Smooth muscle cell (in vitro differentiated cells): ENCODE measurements around the gene SPACA4. TPM values are rescaled to one million over a fixed set of nuclear protein-coding genes. Genes with fewer than 3 reads are reported as not detected.

Experiments
- DNase-seq: peaks from one replicate; lab custom pipeline; 2025; ENCODE audit not compliant: unreplicated experiment; lab: John Stamatoyannopoulos, UW
- H2AFZ ChIP-seq: fragments of 200-600 bp; sonication (generic); 2 replicates; pipeline ENCODE4 v1.6.0; 2016; ENCODE audit warnings: antibody characterized with exemption, low read depth, mild to moderate bottlenecking
- H3F3A ChIP-seq: fragments of 200-600 bp; sonication (generic); 2 replicates; pipeline ENCODE4 v1.6.0; 2017; ENCODE audit warnings: antibody characterized with exemption, low read depth
- H3K27ac ChIP-seq: fragments of 200-600 bp; sonication (generic); 2 replicates; pipeline ENCODE4 v1.5.1; 2016; ENCODE audit warnings: low read depth, mild to moderate bottlenecking
- H3K27me3 ChIP-seq: fragments of 200-600 bp; sonication (generic); 2 replicates; pipeline ENCODE4 v1.6.1; 2016; ENCODE audit warnings: low read depth, mild to moderate bottlenecking
- H3K36me3 ChIP-seq: fragments of 200-600 bp; sonication (generic); 2 replicates; pipeline ENCODE4 v1.5.1; 2016; ENCODE audit warnings: low read depth
- H3K4me1 ChIP-seq: fragments of 200-600 bp; sonication (generic); 2 replicates; pipeline ENCODE4 v1.5.1; 2016; ENCODE audit warnings: low read depth
- H3K4me2 ChIP-seq: fragments of 200-600 bp; sonication (generic); 2 replicates; pipeline ENCODE4 v1.6.0; 2016; ENCODE audit warnings: mild to moderate bottlenecking
- H3K4me3 ChIP-seq: fragments of 200-600 bp; sonication (generic); 2 replicates; pipeline ENCODE4 v1.5.1; 2016; ENCODE audit warnings: mild to moderate bottlenecking
- H3K79me2 ChIP-seq: fragments of 200-600 bp; sonication (generic); 2 replicates; pipeline ENCODE4 v1.6.0; 2016; ENCODE audit warnings: low read depth, mild to moderate bottlenecking
- H3K9ac ChIP-seq: fragments of 200-600 bp; sonication (generic); 2 replicates; pipeline ENCODE4 v1.6.0; 2016; ENCODE audit warnings: low read depth
- H3K9me3 ChIP-seq: fragments of 200-600 bp; sonication (generic); replicated peaks from 2 replicates; pipeline ENCODE4 v1.5.1; 2016; ENCODE audit warnings: low read depth
- H4K20me1 ChIP-seq: fragments of 200-600 bp; sonication (generic); 2 replicates; pipeline ENCODE4 v1.6.0; 2016; ENCODE audit warnings: low read depth
- WGBS: methylation state at CpG from one replicate; pipeline ENCODE4 v1.1.7; 2016; ENCODE audit warnings: low lambda C conversion rate; 5-methylcytosine and 5-hydroxymethylcytosine counted together
- polyA plus RNA-seq: library from polyadenylated mRNA; unstranded; fragments of >200 nt; fragmentation: Nextera tagmentation; extraction: Ambion mirVana; gene quantifications from 2 replicates; pipeline ENCODE4 v1.2.1, GENCODE V29; 2016
- total RNA-seq: library from RNA; depleted of rRNA; stranded (reverse); fragments of >200 nt; gene quantifications from 2 replicates; pipeline ENCODE4 v1.2.3, GENCODE V29; 2014
- TF ChIP-seq, protein P1 (sequence below): fragments of 200-600 bp; sonication (generic); IDR thresholded peaks from 2 replicates; pipeline ENCODE4 v1.5.1; 2017; ENCODE audit warnings: borderline replicate concordance, mild to moderate bottlenecking, antibody characterized with exemption; ENCODE audit not compliant: insufficient read depth, poor library complexity, severe bottlenecking

Gene SPACA4
- total and polyA plus RNA-seq, 2 experiments from 2014 or later, result 0.43 TPM; not detected in 1

DNA sequence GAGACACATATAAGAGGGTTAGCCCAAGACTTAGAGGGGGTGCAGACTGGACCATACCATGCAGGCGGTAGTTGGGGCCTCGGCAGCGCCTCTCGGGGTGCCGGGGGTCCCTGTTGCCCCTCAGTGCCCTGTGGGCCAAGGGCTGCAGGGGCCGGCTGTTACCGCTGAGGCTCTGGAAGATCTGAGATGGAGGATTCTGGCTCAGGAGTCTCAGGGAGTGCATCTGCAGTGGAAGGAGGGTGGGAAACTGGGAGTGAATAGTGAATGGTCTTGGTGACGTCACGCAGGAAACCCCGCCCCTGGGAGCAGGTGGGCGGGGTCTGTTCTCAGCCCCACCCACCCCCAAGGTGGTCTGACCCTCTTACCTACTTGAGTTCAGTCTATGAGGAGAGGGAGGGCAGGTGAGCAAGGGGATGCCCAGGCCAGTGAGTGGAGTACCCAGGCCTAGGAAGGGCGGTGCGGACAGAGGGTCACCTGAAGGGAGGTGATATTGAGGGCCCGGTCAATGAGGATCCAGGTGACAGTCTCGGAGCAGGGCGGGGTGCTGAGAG lies 32.4 kb downstream of the SPACA4 start:
- H3K4me2 ChIP-seq, result no peak overlapping the region
- no peak for DNase-seq

DNA sequence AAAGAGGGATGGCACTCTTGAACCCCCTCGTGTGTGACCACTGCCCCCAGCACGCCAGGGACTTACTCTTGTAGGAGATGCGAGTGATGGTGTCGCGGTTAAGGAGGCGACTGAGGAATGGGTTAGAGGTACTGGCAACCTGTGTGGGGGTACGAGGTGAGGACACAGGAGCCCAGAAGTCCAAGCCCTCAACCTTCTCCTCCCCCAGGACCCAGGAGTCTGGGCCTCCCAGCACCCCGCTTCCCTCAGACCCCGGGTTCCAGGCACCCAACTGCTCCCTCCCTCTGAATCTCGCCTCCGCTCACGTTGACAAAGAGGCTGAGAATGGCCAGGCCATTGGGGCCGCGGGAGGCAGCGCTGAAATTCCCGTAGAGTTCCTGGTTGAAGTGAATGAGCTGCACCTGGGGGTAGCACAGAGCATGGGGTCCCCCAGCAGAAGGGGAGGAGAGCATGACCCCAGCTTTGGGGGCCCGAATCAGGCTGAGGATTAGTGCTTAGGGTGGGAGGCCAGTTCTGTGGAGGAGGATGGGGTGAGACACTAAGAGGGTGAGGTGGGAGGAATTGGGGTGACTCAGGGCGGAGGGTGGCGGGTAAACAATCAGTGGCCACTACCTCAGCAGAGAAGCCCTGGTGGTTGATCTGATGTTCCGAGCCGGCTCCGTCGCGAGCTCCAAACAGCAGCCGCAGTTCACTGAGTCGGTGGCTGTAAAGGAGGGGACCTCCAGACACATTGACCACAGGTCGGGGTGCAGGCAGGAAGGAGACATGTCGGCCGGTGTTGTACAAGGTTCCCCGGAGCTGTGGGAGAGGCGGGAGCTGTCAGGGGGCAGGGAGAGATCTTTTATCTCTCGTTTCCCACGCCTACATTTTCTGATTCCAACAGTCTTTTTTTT lies 33.2 kb downstream of the SPACA4 start:
- Histone ChIP-seq H3K9me3 (no peaks in the 10 kb centered on the region), H2AFZ (no peak overlapping the region), H3F3A (peaks cover 12% of the 10 kb centered on the region), H3K27ac (no peak overlapping the region), H4K20me1 (no peaks in the 10 kb centered on the region), H3K4me3 (peak overlapping the region; percentile 16), H3K9ac (no peak overlapping the region), H3K4me1 (peaks cover 4% of the 10 kb centered on the region), H3K27me3 (peaks cover 6% of the 10 kb centered on the region), H3K36me3 (no peaks in the 10 kb centered on the region), H3K79me2 (no peaks in the 10 kb centered on the region), H3K4me2 (peak overlapping the region; percentile 67)
- TF ChIP-seq, protein P1, sequence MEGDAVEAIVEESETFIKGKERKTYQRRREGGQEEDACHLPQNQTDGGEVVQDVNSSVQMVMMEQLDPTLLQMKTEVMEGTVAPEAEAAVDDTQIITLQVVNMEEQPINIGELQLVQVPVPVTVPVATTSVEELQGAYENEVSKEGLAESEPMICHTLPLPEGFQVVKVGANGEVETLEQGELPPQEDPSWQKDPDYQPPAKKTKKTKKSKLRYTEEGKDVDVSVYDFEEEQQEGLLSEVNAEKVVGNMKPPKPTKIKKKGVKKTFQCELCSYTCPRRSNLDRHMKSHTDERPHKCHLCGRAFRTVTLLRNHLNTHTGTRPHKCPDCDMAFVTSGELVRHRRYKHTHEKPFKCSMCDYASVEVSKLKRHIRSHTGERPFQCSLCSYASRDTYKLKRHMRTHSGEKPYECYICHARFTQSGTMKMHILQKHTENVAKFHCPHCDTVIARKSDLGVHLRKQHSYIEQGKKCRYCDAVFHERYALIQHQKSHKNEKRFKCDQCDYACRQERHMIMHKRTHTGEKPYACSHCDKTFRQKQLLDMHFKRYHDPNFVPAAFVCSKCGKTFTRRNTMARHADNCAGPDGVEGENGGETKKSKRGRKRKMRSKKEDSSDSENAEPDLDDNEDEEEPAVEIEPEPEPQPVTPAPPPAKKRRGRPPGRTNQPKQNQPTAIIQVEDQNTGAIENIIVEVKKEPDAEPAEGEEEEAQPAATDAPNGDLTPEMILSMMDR, result no peak
- 53% methylated on average over 33 of the region's 33 CpGs for WGBS
- no peak for DNase-seq

More for the DNA sequence above, 32.4 kb downstream of the SPACA4 start:
- Histone ChIP-seq H3F3A (peaks cover 12% of the 10 kb centered on the region), H3K4me3 (no peak overlapping the region), H3K27ac (no peak overlapping the region), H3K4me1 (peaks cover 4% of the 10 kb centered on the region), H3K36me3 (no peaks in the 10 kb centered on the region), H3K9ac (no peak overlapping the region), H3K27me3 (peaks cover 6% of the 10 kb centered on the region), H3K9me3 (no peaks in the 10 kb centered on the region), H4K20me1 (no peaks in the 10 kb centered on the region), H3K79me2 (no peaks in the 10 kb centered on the region), H2AFZ (no peak overlapping the region)
- WGBS, result 81% methylated on average over 15 of the region's 16 CpGs
- TF ChIP-seq, protein P1, result no peak

DNA sequence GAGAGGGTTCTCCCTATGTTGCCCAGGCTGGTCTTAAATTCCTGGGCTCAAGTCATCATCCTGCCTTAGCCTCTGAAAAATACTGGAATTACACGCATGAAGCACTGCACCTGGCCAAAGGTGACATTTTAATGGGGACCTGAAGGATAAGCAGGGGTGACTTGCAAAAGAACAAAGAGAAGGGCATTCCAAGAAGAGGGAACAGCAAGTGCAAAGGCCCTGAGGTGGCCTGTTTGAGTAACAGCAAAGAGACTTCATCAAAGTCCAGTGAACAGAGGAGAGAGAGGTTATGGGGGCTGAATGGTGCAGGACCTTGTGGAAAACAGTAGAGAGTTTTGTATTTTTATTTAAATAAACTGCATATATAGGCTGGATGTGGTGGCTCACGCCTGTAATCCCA lies 35.3 kb downstream of the SPACA4 start:
- Histone ChIP-seq H3K4me3 (no peak overlapping the region), H3K27me3 (no peaks in the 10 kb centered on the region), H3F3A (peaks cover 5% of the 10 kb centered on the region), H4K20me1 (no peaks in the 10 kb centered on the region), H3K36me3 (no peaks in the 10 kb centered on the region), H2AFZ (no peak overlapping the region), H3K9ac (no peak overlapping the region), H3K9me3 (no peaks in the 10 kb centered on the region), H3K27ac (no peak overlapping the region), H3K4me2 (no peak overlapping the region), H3K4me1 (peaks cover 4% of the 10 kb centered on the region), H3K79me2 (no peaks in the 10 kb centered on the region)
- WGBS, result 89% methylated on average over 2 of the region's 2 CpGs
- TF ChIP-seq, protein P1, result no peak
- no peak for DNase-seq
